GM19452 (cell line): ENCODE data around the gene ERC1.

Experiments used
- ATAC-seq: cut with Tn5 transposase; IDR thresholded peaks from one replicate; pipeline ENCODE4 v1.9.1; 2021; ENCODE audit not compliant: unreplicated experiment

The ERC1 gene

DNA sequence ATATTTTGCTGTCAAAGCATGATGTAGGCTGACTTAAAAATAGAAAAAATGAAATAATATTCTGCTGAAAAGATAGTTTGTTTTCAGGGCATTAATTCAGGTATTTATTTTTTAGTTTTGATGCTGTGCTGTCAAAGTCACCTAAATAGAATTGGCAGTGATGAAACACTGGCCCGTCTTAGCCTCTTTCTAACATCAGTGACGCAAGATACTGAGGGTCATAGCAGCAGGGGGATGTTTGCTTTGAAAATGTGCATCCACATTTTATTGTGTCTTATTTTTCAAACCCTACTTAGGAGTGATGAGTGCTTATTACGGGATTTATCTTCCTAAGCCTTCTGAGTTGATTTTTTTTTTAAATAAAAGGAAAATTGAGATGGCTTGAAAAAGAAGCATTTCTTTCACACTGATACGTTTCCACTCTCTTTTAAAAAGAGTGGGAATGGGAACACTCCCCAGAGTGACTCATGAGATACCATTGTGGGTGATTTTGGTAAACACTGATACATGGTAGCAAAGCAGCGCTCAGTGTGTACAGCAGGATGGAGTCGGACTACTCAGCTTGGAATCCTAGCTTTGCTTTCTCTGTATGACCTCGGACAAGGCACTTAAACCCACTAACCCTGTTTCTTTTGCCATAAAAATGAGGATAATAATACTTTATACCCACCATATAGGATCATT, 290.8 kb downstream of the ERC1 start:
- ATAC-seq, result no peak

DNA sequence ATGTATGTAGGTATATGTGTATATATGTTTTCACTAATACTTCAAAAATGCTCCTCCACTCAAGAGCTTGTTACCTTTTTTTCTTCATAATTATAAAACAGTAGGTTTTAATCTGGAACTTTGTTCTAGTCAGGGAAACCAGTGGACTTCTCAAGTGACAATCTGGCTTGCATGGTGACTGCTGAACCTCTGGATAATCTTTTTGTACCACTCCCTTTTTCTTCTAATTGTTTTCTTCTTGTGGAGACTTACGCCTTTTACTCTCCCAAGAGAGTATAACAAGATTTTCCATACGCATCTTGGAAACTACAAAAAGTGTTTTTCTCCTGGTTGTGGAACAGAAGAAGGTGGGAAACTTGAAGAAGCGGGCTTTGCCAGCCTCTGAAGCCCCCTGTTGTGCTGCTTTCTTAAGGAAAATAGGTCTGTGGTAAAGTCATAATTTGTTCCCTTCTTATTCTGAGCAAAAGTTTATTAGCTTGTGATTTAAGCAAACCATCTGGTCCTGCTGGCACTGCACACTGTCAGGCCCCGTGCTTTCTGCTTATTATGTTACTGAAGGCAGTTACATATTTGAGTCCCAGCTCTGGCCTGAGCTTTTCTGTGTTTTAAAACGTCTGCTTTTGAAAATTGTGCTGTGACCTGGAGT, 291.8 kb downstream of the ERC1 start:
- no peak for ATAC-seq

DNA sequence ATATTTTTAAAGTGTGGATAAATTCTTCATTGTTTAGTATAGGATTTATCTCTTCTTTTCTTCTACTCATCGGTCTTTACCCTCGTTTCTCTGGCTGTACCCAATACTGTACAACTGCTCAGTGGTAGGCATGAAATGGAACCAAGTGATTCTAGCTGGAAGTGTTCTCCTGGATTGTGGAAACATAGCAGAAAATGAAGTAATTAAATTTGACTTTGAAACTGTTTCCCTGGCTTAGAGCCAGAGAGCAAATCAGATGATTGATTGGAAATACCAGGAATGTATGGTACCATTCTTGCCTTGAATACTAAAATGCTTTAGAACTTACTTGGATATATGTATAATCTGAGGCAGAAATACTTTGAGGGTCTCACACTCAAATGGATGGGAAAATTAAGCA, 292.3 kb downstream of the ERC1 start:
- ATAC-seq, result no peak

DNA sequence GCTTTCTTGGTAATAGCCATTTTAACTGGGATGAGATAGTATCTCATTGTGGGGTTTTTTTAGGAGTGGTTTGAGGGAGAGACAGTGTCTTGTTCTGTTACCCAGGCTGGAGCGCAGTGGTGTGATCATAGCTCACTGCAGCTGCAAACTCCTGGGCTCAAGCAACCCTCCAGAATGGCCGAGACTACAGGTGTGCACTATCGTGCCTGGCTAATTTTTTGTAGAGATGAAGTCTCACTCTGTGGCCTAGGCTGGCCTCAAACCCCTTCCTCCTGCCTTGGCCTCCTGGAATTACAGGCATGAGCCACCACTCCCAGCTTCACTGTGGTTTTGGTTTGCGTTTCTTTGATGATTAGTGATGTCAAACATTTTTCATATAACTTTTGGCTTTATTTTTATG, 293.6 kb downstream of the ERC1 start:
- no peak for ATAC-seq

DNA sequence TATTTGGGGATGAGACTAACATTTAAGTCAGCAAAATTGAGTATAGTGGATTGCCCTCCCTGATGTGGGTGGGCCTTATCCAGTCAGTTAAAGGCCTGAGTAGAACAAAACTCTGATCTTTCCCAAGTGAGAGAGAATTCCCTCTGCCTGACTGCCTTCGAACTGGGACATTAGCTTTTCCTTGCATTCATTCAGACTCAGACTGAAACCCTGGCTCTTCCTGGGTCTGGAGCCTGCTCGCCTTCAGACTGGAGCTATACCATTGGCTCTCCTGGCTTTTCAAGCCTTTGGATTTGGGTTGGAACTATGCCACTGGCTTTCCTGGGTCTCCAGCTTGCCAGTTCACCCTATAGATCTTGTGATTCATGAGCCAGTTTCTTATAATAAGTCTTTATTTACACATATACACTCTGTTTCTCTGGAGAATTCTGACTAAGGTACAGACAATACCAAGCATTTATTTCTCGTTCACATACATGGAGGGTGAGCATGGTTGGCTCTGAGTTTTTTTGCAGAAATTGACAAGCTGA, 296.5 kb downstream of the ERC1 start:
- ATAC-seq, result no peak

DNA sequence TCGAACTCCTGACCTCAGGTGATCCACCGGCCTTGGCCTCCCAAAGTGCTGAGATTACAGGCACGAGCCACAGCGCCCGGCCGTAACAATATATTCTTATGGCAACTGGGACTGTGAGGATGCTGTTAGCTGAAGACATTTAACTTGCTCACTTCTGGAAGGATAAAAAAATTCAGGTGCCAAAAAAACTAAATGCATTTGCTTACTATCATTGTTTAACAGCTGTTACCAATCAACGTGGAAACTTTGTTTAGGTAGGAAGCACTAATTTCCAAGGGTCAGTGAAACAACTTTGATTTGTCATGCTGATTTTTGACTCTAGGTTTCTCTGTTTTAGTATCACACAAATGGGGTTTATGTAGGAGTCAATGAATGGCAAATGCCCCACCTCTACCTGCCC, 297.3 kb downstream of the ERC1 start:
- ATAC-seq, result no peak

DNA sequence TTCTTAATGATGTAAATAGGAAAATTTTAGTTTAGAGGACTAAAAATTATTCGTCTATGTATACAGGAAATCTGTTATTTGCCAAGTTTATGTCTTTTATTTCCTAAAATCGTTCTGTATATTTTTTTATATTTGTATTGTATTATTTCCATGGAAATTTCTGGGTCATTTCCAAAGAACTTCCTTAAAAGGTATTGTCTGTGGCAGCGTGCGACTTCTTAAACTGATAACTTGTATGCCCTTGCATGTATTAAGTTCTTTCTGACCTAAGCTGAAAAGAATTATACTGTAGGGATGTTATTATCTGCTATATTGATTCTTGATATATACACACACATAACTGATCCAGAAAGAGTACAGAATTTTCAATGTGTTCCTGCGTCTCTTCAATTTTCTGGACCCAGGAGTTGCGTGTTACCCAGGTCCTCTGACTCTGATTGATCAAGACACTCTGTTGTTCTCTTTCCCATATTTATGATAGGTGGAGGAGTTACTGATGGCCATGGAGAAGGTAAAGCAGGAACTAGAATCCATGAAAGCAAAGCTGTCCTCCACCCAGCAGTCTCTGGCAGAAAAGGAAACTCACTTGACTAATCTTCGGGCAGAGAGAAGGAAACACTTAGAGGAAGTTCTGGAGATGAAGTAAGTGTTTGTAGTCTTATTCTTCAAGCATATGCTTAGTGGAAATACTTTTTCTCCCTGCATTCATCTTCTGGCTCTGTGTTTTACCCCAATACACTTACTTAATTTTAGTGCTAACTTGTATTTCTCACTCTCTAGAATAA, 298.5 kb downstream of the ERC1 start:
- no peak for ATAC-seq

DNA sequence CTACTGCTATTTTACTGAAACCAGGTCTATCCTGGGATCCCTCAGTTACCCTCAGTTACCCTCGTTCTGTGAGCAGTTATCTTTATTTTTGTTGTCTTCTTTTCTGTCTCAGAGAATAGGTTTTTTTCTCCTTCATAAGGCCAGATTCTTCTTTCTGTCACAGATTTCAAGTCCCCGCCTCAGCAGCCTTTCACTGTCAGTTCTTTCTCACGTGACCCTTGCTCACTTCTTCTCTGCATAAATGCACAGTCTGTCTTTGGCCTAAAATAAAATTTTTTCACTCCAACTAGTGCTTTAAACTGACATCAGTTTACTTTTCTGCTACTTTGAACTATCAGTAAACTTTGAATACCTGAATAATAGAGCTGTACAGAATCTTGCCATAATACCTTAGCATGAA, 299.7 kb downstream of the ERC1 start:
- ATAC-seq, result no peak

DNA sequence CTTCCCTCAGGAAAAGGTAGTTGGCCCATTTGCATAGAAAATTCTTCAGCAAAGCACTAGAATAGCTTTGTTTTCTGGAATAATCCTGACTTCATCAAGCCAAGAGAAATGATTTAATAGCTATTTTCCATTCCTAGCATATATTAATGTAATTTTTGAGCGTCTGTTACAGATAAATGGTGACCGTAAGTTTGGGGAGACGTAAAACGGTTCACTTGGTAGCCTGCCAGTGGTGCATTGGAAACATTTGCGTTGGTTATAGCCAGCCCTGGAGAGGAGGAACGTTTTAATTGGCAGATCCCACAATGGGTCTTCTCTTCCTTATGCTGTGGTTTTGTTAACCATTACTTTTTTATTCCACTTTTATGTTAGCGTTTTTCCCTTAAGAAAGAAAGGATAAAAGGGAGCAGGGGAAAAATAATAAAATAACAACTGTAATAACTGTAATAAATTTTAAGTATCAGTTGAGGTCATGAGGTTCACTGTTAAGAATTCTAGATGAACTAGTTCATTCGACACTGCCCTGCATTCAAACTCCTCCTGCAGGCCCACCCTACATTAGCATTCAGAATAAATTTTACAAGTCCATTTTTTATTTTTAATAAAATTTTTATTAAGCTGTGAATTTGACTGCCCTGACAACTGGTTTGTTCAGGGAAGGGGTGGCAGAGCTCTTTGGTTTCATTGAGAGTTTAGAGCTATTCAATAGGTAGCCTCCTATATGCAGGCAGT, 300.7 kb downstream of the ERC1 start:
- ATAC-seq, result no peak

DNA sequence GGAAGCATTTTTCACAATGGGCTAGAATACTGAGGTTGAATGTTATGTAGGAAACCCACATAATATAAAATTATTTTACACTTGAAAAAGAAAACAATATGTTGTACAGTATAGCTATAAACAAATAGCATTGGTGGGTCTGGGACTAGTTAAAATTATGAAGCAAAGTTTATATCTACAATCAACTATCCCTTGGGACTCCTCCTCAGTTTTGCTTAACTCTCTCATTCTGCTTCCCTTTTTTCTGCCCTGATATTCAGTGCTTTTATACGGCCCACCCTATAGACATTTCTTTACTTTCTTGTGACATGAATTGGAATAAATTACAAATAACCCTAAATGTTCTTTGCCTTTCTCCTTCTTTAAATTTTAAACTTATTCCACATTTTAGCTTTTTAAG, 302.9 kb downstream of the ERC1 start:
- no peak for ATAC-seq

DNA sequence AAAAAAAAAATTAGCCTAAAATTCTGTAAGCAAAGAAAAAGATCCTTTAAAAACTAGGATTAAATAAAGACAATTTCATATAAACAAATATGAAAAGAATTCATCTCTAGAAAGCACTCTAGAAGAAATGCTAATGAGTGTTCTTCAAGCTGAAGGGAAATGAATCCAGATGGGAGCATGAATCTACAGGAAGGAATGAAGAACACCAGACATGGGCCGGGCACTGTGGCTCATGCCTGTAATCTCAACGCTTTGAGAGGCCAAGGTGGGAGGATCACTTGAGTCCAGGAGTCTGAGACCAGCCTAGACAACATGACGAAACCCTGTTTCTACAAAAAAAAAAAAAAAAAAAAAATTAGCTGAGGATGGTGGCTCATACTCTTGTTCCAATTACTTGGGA, 306.2 kb downstream of the ERC1 start:
- ATAC-seq, result no peak

DNA sequence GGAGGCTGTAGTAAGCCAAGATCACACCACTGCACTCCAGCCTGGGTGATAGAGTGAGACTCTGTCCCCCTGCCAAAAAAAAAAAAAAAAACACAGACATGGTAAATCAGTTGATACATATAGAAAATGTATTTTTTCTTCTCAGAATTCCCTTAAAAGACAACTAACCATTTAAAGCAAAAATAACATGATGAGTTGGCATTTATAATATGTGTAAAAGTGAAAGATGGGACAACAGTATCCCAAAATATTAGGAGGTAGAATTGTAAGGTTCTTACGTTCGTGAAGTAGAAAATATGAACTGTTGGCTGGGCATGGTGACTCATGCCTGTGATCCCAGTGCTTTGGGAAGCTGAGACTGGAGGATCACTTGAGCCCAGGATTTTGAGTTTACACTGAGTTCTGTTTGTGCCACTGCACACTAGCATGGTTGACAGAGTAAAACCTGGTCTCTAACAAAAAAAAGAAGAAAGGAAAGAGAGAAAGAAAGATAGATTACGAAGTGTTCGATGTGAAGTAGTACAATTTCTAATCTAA, 306.7 kb downstream of the ERC1 start:
- ATAC-seq, result no peak

DNA sequence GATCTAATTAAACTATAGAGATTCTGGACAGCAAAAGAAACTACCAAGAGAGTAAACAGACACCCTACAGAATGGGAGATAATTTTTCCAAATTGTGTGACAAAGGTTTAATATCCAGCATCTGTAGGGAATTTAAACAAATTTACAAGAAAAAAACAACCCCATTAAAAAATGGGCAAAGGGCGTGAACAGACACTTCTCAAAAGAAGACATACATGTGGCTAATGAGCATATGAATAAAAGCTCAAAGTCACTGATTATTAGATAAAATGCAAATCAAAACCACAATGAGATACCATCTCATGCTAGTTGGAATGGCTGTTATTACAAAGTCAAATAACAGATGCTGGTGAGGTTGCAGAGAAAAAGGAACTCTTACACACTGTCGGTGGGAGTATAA, 309.4 kb downstream of the ERC1 start:
- ATAC-seq, result no peak

DNA sequence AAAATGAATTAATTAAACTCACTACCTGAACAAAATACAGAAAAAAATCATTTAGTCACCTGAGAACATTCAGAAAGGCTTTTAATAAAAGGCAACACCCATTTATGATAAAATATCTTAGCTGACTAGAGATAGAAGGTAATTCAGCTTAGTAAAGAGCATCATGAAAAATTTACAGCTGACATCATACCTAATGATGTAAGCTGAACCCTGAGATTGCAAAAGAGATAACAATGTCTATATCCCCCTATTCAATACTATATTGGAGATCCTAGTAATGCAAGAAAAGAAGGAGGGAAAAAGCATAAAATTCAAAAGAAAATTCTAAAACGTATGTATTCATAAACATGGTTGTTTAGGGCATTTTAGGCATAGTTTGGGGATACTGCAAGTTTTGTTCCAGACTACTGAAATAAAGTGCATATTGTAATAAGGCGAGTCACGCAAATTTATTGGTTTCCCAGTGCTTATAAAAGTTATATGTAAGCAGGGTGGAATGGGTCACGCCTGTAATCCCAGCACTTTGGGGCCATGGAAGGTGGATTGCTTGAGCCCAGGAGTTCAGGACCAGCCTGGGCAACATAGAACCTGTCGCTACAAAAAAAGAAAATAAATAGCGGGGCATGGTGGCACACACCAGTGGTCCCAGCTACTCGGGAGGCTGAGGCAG, 311.3 kb downstream of the ERC1 start:
- no peak for ATAC-seq

DNA sequence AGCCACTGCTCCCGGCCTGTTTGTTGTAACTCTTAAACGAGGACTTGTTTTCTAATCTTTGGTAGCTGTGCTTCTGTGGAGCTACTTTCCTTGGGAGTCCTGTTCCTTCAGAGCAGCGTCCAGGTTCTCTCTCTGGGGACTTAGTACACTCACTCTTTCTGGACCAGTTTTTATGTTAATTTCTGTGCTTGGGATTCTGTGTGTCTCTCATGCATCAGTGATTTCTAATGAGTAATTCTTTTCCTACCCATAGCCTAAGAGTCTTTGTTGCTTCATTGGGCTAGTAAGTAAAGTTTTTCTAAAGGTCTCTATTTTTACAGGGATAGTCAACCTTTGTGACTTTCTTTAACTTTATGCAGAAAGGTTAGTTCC, 314.0 kb downstream of the ERC1 start:
- no peak for ATAC-seq

DNA sequence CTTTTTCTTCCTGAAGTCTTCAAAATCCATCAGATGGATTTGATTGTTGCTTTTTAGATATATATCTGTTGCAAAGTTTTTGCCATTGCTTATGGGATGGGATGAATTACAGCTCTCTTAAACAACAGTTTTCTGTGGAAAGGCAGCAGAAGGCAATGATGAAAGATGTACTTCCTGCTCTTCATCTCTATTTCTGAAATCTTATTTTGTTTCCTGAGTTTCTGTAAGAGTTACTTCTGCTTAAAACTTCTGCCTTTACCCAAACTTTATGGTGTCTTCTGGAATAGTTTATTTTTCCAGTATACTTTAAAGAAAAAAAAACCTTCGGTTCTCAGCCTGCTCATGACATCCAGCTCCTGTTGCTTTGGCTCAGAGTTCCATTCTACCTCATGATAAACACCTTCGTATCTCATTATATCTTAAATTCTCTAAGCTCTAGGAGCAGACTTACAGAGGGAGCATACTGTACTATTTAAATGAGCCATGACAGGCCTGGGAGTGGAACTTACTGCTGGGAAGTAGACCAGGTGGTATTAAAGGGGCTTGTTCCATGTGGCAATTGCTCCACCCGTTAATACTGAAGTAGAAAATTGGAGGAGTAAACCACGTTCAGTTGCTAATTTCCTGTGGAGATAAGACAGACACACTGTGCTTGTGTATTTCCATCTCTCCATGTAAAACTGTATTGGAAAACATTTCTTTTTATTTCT, 314.9 kb downstream of the ERC1 start:
- no peak for ATAC-seq

DNA sequence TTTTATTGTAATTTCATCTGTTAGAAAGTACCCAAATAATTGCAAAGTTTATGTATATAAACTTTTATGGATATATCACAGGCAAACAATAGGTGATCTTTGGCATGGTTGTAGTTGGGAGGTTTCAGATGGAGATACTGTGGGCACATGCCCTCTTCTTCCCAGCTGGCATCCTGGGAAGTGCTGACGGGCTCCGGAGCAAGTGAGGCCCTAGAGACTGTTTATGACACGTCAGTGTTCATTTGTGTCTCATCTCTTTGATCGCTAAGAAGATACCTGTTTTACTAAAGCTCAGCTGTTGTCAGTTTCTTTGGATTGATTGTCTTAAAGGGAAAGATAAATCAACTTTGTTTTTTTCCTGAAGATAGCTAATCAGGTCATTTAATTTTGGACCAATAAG, 315.8 kb downstream of the ERC1 start:
- no peak for ATAC-seq

DNA sequence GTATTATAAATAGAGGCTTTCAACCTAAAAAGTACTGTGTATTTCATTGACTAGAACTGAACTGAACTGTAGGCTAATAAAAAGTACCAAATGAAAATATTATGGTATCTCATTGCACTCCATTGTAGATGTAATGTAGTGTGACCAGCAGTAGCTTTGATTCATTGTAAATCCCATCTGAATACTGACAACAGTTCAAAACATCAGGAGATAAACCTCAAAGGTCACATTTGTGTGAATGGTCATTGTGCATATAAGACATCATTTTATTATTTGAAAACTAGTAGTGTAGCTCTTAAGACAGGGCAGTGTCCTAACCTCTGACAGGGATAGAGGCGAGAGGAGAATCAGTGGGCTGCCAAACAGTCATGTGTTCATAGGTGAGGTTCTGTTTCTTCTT, 316.8 kb downstream of the ERC1 start:
- no peak for ATAC-seq

DNA sequence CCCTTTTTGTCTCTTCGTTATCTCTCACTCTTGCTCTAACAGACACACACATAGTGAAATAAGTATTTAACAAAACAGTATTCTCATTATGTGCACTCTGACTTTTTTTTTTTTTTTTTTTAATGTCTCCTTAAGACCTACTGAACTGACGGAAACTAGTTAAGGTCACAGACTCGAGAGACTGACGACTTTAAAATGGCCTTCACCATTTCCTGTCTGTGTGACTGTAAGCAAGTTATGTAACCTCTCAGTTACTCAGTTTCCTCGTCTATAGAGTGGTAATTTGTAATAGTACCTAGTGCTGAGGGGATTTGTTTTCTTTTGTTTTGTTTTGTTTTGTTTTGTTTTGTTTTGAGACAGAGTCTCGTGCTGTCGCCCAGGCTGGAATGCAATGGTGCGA, 318.6 kb downstream of the ERC1 start:
- ATAC-seq, result no peak

DNA sequence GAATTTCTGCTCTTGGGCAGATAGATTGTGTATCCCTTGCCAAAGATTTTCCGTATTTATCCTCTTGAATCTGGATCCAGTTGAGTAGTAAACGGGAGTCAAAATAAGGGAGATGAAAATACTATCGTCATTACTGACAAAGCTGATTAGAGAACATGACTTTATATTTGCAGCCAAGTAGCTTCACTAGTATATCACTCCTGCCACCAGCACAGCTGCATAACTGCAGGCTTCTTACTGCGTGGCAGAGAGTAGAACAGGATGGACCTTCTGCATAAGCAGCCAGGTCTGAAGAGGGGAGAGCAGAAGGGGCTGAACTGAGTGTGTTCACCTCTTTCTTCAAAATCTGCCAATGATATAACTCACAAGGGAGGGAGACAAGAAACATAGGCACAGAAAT, 319.6 kb downstream of the ERC1 start:
- no peak for ATAC-seq
